Type B pancreatic cell (in vitro differentiated cells): Measurements from ENCODE around the gene PLSCR3. TPM values are rescaled to one million over a fixed set of nuclear protein-coding genes. Genes with fewer than 3 reads are reported as not detected.
"Not testable (repeated sequence)": the region's sequence is repeated elsewhere in the genome, so short reads cannot be mapped to it uniquely, and the experiment has no call there.

Experiments
- DNase-seq: peaks from one replicate; pipeline ENCODE4 v3.0.0; 2021; ENCODE audit warnings: mixed read lengths; ENCODE audit not compliant: unreplicated experiment; ENCODE audit errors: extremely low spot score
- H3K27ac Mint-ChIP-seq: 2 replicates; pipeline ENCODE4 v1.8.0; 2021; ENCODE audit warnings: mild to moderate bottlenecking, mixed read lengths
- H3K27me3 Mint-ChIP-seq: 2 replicates; pipeline ENCODE4 v1.8.0; 2021; ENCODE audit warnings: mixed read lengths
- H3K36me3 Mint-ChIP-seq: 2 replicates; pipeline ENCODE4 v1.8.0; 2021; ENCODE audit warnings: mixed read lengths
- H3K4me1 Mint-ChIP-seq: one replicate; pipeline ENCODE4 v1.8.0; 2021; ENCODE audit warnings: mixed read lengths; ENCODE audit not compliant: unreplicated experiment
- H3K4me3 Mint-ChIP-seq: 2 replicates; pipeline ENCODE4 v1.8.0; 2021; ENCODE audit warnings: mild to moderate bottlenecking, mixed read lengths
- H3K9me3 Mint-ChIP-seq: 2 replicates; pipeline ENCODE4 v1.8.0; 2021; ENCODE audit warnings: mixed read lengths
- total RNA-seq: library from RNA; stranded (reverse); gene quantifications from 2 replicates; pipeline ENCODE4 v1.2.1, GENCODE V29; 2021; ENCODE audit warnings: low replicate concordance
- TF ChIP-seq, protein P1 (sequence below): fragments of 200-600 bp; sonication (generic); conservative IDR thresholded peaks from 2 replicates; pipeline ENCODE4 v1.5.0; 2021; ENCODE audit warnings: antibody characterized with exemption, mild to moderate bottlenecking

Gene PLSCR3
- total RNA-seq, 1 donor from 2014 or later: 39.8 TPM

- Mint-ChIP-seq H3K9me3 (no peaks in the 10 kb centered on the region), H3K27me3 (peaks cover 21% of the 10 kb centered on the region), H3K27ac (no peak overlapping the region), H3K4me1 (no peaks in the 10 kb centered on the region), H3K36me3 (no peaks in the 10 kb centered on the region), H3K4me3 (no peak overlapping the region)
- TF ChIP-seq, protein P1, sequence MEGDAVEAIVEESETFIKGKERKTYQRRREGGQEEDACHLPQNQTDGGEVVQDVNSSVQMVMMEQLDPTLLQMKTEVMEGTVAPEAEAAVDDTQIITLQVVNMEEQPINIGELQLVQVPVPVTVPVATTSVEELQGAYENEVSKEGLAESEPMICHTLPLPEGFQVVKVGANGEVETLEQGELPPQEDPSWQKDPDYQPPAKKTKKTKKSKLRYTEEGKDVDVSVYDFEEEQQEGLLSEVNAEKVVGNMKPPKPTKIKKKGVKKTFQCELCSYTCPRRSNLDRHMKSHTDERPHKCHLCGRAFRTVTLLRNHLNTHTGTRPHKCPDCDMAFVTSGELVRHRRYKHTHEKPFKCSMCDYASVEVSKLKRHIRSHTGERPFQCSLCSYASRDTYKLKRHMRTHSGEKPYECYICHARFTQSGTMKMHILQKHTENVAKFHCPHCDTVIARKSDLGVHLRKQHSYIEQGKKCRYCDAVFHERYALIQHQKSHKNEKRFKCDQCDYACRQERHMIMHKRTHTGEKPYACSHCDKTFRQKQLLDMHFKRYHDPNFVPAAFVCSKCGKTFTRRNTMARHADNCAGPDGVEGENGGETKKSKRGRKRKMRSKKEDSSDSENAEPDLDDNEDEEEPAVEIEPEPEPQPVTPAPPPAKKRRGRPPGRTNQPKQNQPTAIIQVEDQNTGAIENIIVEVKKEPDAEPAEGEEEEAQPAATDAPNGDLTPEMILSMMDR: no peak
- DNase-seq: no peak
Observed at GRCh38 chr17:7367918-7368598, 26.3 kb downstream of the PLSCR3 start.

DNA sequence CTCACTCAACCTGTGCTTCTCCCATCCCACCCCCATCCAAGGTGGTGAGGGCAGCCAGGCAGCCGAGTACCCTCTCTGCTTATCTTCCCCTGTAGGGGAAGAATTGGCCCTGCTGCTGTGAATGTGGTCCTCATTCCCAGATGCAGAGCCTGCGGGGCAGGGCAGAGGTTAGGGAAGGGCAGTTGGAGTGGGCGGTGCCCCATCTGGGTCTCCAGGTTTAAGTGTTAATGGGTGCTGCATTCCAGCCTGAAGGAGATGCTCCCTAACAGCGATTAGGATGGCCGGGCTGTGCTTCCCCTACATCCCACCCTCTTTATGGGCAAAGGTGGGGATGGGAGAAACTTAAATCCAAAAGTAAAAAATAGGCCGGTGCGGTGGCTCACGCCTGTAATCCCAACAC is 27.2 kb downstream of the PLSCR3 start:
- no peak for DNase-seq
- Mint-ChIP-seq H3K4me1 (no peaks in the 10 kb centered on the region), H3K4me3 (no peak overlapping the region), H3K27ac (no peak overlapping the region), H3K9me3 (no peaks in the 10 kb centered on the region), H3K36me3 (no peaks in the 10 kb centered on the region), H3K27me3 (peaks cover 22% of the 10 kb centered on the region)
- TF ChIP-seq, protein P1: no peak

DNA sequence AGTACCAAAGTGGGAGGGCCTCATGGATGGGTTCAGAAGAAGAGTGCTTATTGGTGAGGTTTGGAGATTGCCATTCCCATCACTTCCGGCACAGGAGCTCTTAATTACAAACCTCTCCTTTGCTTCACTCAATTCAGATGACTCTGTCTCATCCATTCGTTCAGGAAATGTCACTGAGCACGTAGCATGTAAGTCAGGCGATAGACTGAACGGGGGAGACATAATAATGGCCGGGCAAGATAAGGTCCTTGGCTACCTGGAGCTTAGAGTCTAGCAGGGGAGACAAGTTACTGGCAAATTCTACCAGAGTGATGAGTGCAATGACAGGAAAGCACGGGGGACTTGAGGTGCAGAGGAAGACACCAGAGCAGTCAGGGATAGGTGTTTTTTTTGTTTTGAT is 28.4 kb downstream of the PLSCR3 start:
- DNase-seq, H3K4me3 Mint-ChIP-seq, H3K36me3 Mint-ChIP-seq, H3K27ac Mint-ChIP-seq, H3K4me1 Mint-ChIP-seq, H3K9me3 Mint-ChIP-seq: not testable (repeated sequence)
- H3K27me3 Mint-ChIP-seq: peaks cover 24% of the 10 kb centered on the region

GRCh38 chr17:7363311-7363710 is 31.0 kb downstream of the PLSCR3 start:
- H3K4me1 Mint-ChIP-seq: no peaks in the 10 kb centered on the region
- TF ChIP-seq, protein P1: no peak

DNA sequence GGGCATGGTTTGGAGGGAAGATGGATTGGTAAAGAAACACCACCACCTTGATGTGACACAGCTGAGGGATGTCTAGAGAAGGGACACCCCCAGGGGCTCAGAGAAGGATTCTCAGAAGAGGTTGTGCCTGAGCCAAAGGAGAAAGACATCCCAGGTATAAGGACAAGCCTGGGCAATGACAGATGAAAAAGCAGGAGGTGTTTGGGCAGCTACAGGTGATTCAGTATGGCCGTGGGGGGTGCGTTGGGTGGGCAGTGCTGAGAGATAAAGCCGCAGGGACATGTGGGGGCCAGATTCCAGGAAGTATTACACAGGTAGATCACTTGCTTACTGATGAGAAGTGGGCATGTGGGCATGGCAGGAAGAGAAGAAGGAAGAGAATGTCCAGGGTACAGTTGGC is 32.4 kb downstream of the PLSCR3 start:
- Mint-ChIP-seq H3K36me3 (no peaks in the 10 kb centered on the region), H3K27me3 (peaks cover 6% of the 10 kb centered on the region), H3K4me1 (no peaks in the 10 kb centered on the region), H3K9me3 (no peaks in the 10 kb centered on the region), H3K27ac (no peak overlapping the region), H3K4me3 (no peak overlapping the region)
- DNase-seq: no peak
- TF ChIP-seq, protein P1: no peak

More at GRCh38 chr17:7363311-7363710, 31.0 kb downstream of the PLSCR3 start:
- no peak for DNase-seq
- Mint-ChIP-seq H3K27ac (no peak overlapping the region), H3K27me3 (peaks cover 9% of the 10 kb centered on the region), H3K4me3 (no peak overlapping the region), H3K9me3 (no peaks in the 10 kb centered on the region), H3K36me3 (no peaks in the 10 kb centered on the region)

DNA sequence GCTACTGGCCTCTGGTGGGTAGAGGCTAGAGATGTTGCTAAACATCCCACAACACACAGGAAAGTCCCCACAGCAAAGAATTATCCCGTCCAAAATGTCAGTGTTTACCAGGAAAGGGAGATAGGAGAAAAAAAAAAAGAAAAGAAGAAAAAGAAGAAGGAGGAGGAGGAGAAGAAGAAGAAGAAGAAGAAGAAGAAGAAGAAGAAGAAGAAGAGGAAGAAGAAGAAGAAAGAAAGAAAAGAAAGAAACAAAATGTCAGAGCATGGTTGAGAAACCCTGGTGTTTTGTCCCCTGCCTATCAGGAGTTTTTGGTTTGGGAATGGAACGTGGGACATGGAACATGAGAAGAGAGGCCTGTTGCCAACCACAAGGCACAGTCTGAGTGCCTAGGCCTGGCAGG is 36.9 kb downstream of the PLSCR3 start:
- Mint-ChIP-seq H3K9me3 (no peaks in the 10 kb centered on the region), H3K27me3 (peaks cover 3% of the 10 kb centered on the region), H3K4me1 (peaks cover 15% of the 10 kb centered on the region), H3K27ac (no peak overlapping the region), H3K36me3 (no peaks in the 10 kb centered on the region), H3K4me3 (no peak overlapping the region)
- DNase-seq: no peak
- TF ChIP-seq, protein P1: no peak
